GM23338 (cell line): Measurements from ENCODE around the gene TBC1D21. TPM values are rescaled to one million over a fixed set of nuclear protein-coding genes. Genes with fewer than 3 reads are reported as not detected.

Experiments used
- ATAC-seq: fragments of 200-7000 bp; cut with Tn5 transposase; 3 replicates; pipeline ENCODE4 v1.9.1; 2020
- DNase-seq: peaks from one replicate; pipeline ENCODE4 v3.0.0-alpha.2; 2015; ENCODE audit warnings: low spot score
- H2AFZ ChIP-seq: fragments of 200-600 bp; sonication (generic); 2 replicates; pipeline ENCODE4 v1.8.0; 2016; ENCODE audit warnings: antibody characterized with exemption, mild to moderate bottlenecking, moderate library complexity
- H3F3A ChIP-seq: fragments of 200-600 bp; sonication (generic); replicated peaks from 2 replicates; pipeline ENCODE4 v1.8.0; 2017; ENCODE audit warnings: antibody characterized with exemption, mixed run types, low read depth
- H3K27ac ChIP-seq: fragments of 200-600 bp; sonication (generic); 2 replicates; pipeline ENCODE4 v1.6.1; 2016; ENCODE audit warnings: low read depth
- H3K27me3 ChIP-seq: fragments of 200-600 bp; sonication (generic); 2 replicates; pipeline ENCODE4 v1.8.0; 2016; ENCODE audit warnings: mild to moderate bottlenecking, mixed run types, moderate library complexity; ENCODE audit not compliant: insufficient read depth
- H3K36me3 ChIP-seq: fragments of 200-600 bp; sonication (generic); 2 replicates; pipeline ENCODE4 v1.8.0; 2016; ENCODE audit warnings: mild to moderate bottlenecking; ENCODE audit not compliant: insufficient read depth
- H3K4me1 ChIP-seq: fragments of 200-600 bp; sonication (generic); 2 replicates; pipeline ENCODE4 v1.8.0; 2016; ENCODE audit warnings: mild to moderate bottlenecking, moderate library complexity; ENCODE audit not compliant: insufficient read depth
- H3K4me2 ChIP-seq: fragments of 200-600 bp; sonication (generic); 2 replicates; pipeline ENCODE4 v1.7.1; 2017; ENCODE audit warnings: mixed run types
- H3K4me3 ChIP-seq: fragments of 200-600 bp; sonication (generic); 2 replicates; pipeline ENCODE4 v1.6.1; 2016; ENCODE audit warnings: mixed run types
- H3K79me2 ChIP-seq: fragments of 200-600 bp; sonication (generic); replicated peaks from 2 replicates; pipeline ENCODE4 v1.8.0; 2017; ENCODE audit warnings: mild to moderate bottlenecking; ENCODE audit not compliant: insufficient read depth
- H3K9me2 ChIP-seq: fragments of 200-600 bp; sonication (generic); 2 replicates; pipeline ENCODE4 v1.8.0; 2017; ENCODE audit not compliant: insufficient read depth
- H4K20me1 ChIP-seq: fragments of 200-600 bp; sonication (generic); replicated peaks from 2 replicates; pipeline ENCODE4 v1.8.0; 2017; ENCODE audit warnings: mild to moderate bottlenecking; ENCODE audit not compliant: insufficient read depth
- H3K27ac Mint-ChIP-seq: 2 replicates; pipeline ENCODE4 v1.8.0; 2020; ENCODE audit warnings: inconsistent platforms, mild to moderate bottlenecking, moderate library complexity, mixed read lengths
- H3K27me3 Mint-ChIP-seq: 3 replicates; pipeline ENCODE4 v1.8.0; 2022; ENCODE audit warnings: low read depth, mild to moderate bottlenecking, moderate library complexity, mixed read lengths, inconsistent platforms; ENCODE audit not compliant: insufficient read depth, poor library complexity
- H3K36me3 Mint-ChIP-seq: 3 replicates; pipeline ENCODE4 v1.8.0; 2021; ENCODE audit warnings: low read depth, mild to moderate bottlenecking, inconsistent platforms, moderate library complexity, mixed read lengths
- H3K4me1 Mint-ChIP-seq: 3 replicates; pipeline ENCODE4 v1.8.0; 2020; ENCODE audit warnings: mild to moderate bottlenecking, inconsistent platforms, mixed read lengths
- H3K4me3 Mint-ChIP-seq: 3 replicates; pipeline ENCODE4 v1.8.0; 2021; ENCODE audit warnings: moderate library complexity, mild to moderate bottlenecking, inconsistent platforms, mixed read lengths
- H3K9me3 Mint-ChIP-seq: 3 replicates; pipeline ENCODE4 v1.8.0; 2020; ENCODE audit warnings: moderate library complexity, mild to moderate bottlenecking, inconsistent platforms, mixed read lengths
- EZH2 ChIP-seq: fragments of 200-600 bp; sonication (generic); IDR thresholded peaks from one replicate; pipeline ENCODE4 v1.8.0; 2017; ENCODE audit warnings: antibody characterized with exemption, mild to moderate bottlenecking, low read depth; ENCODE audit not compliant: unreplicated experiment
- EZH2phosphoT487 ChIP-seq: fragments of 200-600 bp; sonication (generic); IDR thresholded peaks from one replicate; pipeline ENCODE4 v1.8.1; 2018; ENCODE audit warnings: antibody characterized with exemption; ENCODE audit not compliant: unreplicated experiment
- JUNB ChIP-seq: IDR thresholded peaks from one replicate; pipeline ENCODE4 v1.6.1; 2016; ENCODE audit warnings: antibody characterized with exemption; ENCODE audit not compliant: unreplicated experiment
- NANOG ChIP-seq: IDR thresholded peaks from 2 replicates; pipeline ENCODE4 v1.6.1; 2016; ENCODE audit warnings: antibody characterized with exemption, borderline replicate concordance
- POLR2AphosphoS5 ChIP-seq: IDR thresholded peaks from 2 replicates; pipeline ENCODE4 v1.6.1; 2016; ENCODE audit warnings: antibody characterized with exemption, low read depth
- REST ChIP-seq: IDR thresholded peaks from one replicate; pipeline ENCODE4 v1.6.1; 2018; ENCODE audit warnings: antibody characterized with exemption; ENCODE audit not compliant: unreplicated experiment
- STAT1 ChIP-seq: IDR thresholded peaks from one replicate; pipeline ENCODE4 v1.6.1; 2016; ENCODE audit warnings: antibody characterized with exemption; ENCODE audit not compliant: unreplicated experiment
- polyA plus RNA-seq: library from polyadenylated mRNA; unstranded; fragments of >200 nt; fragmentation: Nextera tagmentation; extraction: Ambion mirVana; gene quantifications from 2 replicates; pipeline ENCODE4 v1.2.1, GENCODE V29; 2016
- total RNA-seq: library from RNA; depleted of rRNA; stranded (reverse); fragments of >200 nt; shearing (Covaris generic); gene quantifications from 2 replicates; pipeline ENCODE4 v1.2.3, GENCODE V29; 2014
- TF ChIP-seq, protein P1 (sequence below): IDR thresholded peaks from 2 replicates; pipeline ENCODE4 v1.6.1; 2016; ENCODE audit warnings: antibody characterized with exemption
- TF ChIP-seq, protein P2 (sequence below): fragments of 250-450 bp; sonication (Bioruptor Pico); IDR thresholded peaks from 2 replicates; pipeline ENCODE4 v1.5.0; 2020; ENCODE audit warnings: mild to moderate bottlenecking, moderate library complexity

Gene TBC1D21
- total and polyA plus RNA-seq, 2 experiments from 2014 or later: not detected

DNA sequence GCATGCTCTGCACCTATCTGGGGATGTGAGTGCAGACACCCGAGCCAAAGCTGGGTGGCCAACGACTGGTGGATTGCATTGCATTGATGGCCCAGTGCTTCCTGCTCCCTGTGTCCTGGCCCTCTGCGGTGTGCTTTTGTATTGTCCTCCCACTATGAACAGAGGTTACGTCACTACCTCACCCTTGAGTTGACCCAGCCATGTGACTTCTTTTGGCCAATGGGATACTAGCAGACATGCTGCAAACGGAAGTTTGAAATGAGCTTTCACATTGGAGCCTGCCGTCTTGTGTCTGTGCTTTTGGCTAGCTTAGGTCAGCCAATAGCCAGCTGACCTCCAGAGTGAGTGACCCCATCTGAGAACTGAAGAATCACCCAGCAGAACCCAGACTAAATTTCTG is 15.3 kb upstream of the TBC1D21 start (continued):
- no peak for TF ChIP-seq REST

DNA sequence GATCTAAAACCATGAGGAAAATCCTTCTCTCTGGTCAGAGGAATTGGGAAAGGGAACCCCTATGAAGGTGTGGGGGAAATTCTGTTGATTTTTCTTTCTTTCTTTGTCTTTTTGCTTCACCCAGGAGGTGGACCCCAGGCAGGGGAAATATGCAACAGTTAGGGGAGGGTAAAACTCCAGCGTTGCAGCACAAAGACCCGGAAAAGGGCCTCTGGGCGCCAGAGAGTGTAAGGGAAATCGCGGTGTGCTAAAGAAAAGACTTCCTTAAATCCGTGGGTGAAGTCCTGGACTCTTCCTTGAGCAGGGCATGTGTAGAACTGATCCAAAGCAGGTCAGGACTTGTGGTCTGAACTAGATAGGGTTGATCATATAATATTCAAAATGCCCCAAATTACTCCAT is 11.1 kb upstream of the TBC1D21 start:
- 0 out of 2 replicates have a peak, but pooled peaks cover 5% of the 10 kb centered on the region for H3K9me2 ChIP-seq
- peak overlapping the region; percentile 82 for H2AFZ ChIP-seq

GRCh38 chr15:73865379-73865778 is 8.0 kb upstream of the TBC1D21 start:
- H3F3A ChIP-seq: peaks cover 5% of the 10 kb centered on the region; the same call in 1 of the 2 replicates
- no peaks in the 10 kb centered on the region for H3K9me2 ChIP-seq
- DNase-seq (no peak), ATAC-seq (no peak)
- H3K27me3 ChIP-seq: no peaks in the 10 kb centered on the region
- H4K20me1 ChIP-seq: no peaks in the 10 kb centered on the region
- no peak overlapping the region for H3K4me3 ChIP-seq
- no peak overlapping the region for H3K4me3 Mint-ChIP-seq
- no peak overlapping the region for H3K27ac Mint-ChIP-seq
- peaks cover 41% of the 10 kb centered on the region for H3K4me1 Mint-ChIP-seq
- peaks cover 28% of the 10 kb centered on the region for H3K4me1 ChIP-seq
- H3K79me2 ChIP-seq: no peaks in the 10 kb centered on the region
- H3K9me3 Mint-ChIP-seq: peaks cover 8% of the 10 kb centered on the region; the same call in 1 of the 3 replicates
- H3K27ac ChIP-seq: no peak overlapping the region
- H3K36me3 Mint-ChIP-seq: peaks cover 4% of the 10 kb centered on the region; the same call in 1 of the 3 replicates
- no peaks in the 10 kb centered on the region for H3K36me3 ChIP-seq
- H3K4me2 ChIP-seq: no peak overlapping the region
- peaks cover 7% of the 10 kb centered on the region for H3K27me3 Mint-ChIP-seq
- 0 out of 2 replicates have a peak overlapping the region, but pooled peaks have one; percentile 87 for H2AFZ ChIP-seq
- TF ChIP-seq, protein P1, sequence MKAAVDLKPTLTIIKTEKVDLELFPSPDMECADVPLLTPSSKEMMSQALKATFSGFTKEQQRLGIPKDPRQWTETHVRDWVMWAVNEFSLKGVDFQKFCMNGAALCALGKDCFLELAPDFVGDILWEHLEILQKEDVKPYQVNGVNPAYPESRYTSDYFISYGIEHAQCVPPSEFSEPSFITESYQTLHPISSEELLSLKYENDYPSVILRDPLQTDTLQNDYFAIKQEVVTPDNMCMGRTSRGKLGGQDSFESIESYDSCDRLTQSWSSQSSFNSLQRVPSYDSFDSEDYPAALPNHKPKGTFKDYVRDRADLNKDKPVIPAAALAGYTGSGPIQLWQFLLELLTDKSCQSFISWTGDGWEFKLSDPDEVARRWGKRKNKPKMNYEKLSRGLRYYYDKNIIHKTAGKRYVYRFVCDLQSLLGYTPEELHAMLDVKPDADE: no peak
- no peak for TF ChIP-seq NANOG
- no peak for TF ChIP-seq STAT1
- no peak for TF ChIP-seq JUNB
- TF ChIP-seq, protein P2, sequence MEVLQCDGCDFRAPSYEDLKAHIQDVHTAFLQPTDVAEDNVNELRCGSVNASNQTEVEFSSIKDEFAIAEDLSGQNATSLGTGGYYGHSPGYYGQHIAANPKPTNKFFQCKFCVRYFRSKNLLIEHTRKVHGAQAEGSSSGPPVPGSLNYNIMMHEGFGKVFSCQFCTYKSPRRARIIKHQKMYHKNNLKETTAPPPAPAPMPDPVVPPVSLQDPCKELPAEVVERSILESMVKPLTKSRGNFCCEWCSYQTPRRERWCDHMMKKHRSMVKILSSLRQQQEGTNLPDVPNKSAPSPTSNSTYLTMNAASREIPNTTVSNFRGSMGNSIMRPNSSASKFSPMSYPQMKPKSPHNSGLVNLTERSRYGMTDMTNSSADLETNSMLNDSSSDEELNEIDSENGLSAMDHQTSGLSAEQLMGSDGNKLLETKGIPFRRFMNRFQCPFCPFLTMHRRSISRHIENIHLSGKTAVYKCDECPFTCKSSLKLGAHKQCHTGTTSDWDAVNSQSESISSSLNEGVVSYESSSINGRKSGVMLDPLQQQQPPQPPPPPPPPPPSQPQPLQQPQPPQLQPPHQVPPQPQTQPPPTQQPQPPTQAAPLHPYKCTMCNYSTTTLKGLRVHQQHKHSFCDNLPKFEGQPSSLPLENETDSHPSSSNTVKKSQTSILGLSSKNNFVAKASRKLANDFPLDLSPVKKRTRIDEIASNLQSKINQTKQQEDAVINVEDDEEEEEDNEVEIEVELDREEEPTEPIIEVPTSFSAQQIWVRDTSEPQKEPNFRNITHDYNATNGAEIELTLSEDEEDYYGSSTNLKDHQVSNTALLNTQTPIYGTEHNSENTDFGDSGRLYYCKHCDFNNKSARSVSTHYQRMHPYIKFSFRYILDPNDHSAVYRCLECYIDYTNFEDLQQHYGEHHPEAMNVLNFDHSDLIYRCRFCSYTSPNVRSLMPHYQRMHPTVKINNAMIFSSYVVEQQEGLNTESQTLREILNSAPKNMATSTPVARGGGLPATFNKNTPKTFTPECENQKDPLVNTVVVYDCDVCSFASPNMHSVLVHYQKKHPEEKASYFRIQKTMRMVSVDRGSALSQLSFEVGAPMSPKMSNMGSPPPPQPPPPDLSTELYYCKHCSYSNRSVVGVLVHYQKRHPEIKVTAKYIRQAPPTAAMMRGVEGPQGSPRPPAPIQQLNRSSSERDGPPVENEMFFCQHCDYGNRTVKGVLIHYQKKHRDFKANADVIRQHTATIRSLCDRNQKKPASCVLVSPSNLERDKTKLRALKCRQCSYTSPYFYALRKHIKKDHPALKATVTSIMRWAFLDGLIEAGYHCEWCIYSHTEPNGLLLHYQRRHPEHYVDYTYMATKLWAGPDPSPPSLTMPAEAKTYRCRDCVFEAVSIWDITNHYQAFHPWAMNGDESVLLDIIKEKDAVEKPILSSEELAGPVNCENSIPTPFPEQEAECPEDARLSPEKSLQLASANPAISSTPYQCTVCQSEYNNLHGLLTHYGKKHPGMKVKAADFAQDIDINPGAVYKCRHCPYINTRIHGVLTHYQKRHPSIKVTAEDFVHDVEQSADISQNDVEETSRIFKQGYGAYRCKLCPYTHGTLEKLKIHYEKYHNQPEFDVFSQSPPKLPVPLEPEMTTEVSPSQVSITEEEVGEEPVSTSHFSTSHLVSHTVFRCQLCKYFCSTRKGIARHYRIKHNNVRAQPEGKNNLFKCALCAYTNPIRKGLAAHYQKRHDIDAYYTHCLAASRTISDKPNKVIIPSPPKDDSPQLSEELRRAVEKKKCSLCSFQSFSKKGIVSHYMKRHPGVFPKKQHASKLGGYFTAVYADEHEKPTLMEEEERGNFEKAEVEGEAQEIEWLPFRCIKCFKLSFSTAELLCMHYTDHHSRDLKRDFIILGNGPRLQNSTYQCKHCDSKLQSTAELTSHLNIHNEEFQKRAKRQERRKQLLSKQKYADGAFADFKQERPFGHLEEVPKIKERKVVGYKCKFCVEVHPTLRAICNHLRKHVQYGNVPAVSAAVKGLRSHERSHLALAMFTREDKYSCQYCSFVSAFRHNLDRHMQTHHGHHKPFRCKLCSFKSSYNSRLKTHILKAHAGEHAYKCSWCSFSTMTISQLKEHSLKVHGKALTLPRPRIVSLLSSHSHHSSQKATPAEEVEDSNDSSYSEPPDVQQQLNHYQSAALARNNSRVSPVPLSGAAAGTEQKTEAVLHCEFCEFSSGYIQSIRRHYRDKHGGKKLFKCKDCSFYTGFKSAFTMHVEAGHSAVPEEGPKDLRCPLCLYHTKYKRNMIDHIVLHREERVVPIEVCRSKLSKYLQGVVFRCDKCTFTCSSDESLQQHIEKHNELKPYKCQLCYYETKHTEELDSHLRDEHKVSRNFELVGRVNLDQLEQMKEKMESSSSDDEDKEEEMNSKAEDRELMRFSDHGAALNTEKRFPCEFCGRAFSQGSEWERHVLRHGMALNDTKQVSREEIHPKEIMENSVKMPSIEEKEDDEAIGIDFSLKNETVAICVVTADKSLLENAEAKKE: no peak
- TF ChIP-seq EZH2phosphoT487: no peak

More for the DNA sequence above, 11.1 kb upstream of the TBC1D21 start:
- Mint-ChIP-seq H3K27me3 (peaks cover 12% of the 10 kb centered on the region), H3K36me3 (peaks cover 4% of the 10 kb centered on the region; the same call in 1 of the 3 replicates), H3K4me3 (no peak overlapping the region), H3K9me3 (peaks cover 8% of the 10 kb centered on the region; the same call in 2 of the 3 replicates), H3K27ac (peak overlapping the region; percentile 53; the same call in 1 of the 2 replicates), H3K4me1 (peaks cover 38% of the 10 kb centered on the region)
- no peaks in the 10 kb centered on the region for H4K20me1 ChIP-seq
- no peak overlapping the region for H3K27ac ChIP-seq
- no peaks in the 10 kb centered on the region for H3K36me3 ChIP-seq
- no peaks in the 10 kb centered on the region for H3K79me2 ChIP-seq
- peaks cover 25% of the 10 kb centered on the region for H3K4me1 ChIP-seq
- 0 out of 2 replicates have a peak overlapping the region, but pooled peaks have one; percentile 14 for H3K4me2 ChIP-seq
- TF ChIP-seq EZH2phosphoT487 (no peak), STAT1 (no peak), JUNB (no peak), POLR2AphosphoS5 (no peak), EZH2 (no peak)
- H3K4me3 ChIP-seq: no peak overlapping the region
- ATAC-seq: peak; percentile 16; the same call in 2 of the 3 replicates
- H3F3A ChIP-seq: peaks cover 5% of the 10 kb centered on the region; the same call in 1 of the 2 replicates
- peak; percentile 33 for DNase-seq
- H3K27me3 ChIP-seq: no peaks in the 10 kb centered on the region
